Effector memory CD8-positive, alpha-beta T cell (primary cell): ENCODE measurements around the gene PRKCE.
A peak's percentile ranks its signal among the peaks of the same experiment; 100 is the strongest.

ENCODE experiments used
- ATAC-seq: fragments of 150-1000 bp; cut with Tn5 transposase; replicated peaks from 2 replicates; pipeline ENCODE4 v1.10.0; 2021; ENCODE audit warnings: mild to moderate bottlenecking, moderate library complexity
- DNase-seq, 3 experiments: peaks; one replicate each; pipeline ENCODE4 v3.0.0; 2021
- H3K27ac Mint-ChIP-seq, 2 donors: one replicate each; pipeline ENCODE4 v1.8.0; 2022; ENCODE audit warnings: mild to moderate bottlenecking in 2 of 2, mixed read lengths in 2 of 2, moderate library complexity in 2 of 2
- H3K27me3 Mint-ChIP-seq, 2 donors: one replicate each; pipeline ENCODE4 v1.8.0; 2022; ENCODE audit warnings: mixed read lengths in 2 of 2
- H3K36me3 Mint-ChIP-seq: one replicate; pipeline ENCODE4 v1.8.0; 2022; ENCODE audit warnings: mild to moderate bottlenecking, moderate library complexity, mixed read lengths; ENCODE audit not compliant: insufficient read depth
- H3K4me1 Mint-ChIP-seq, 2 donors: one replicate each; pipeline ENCODE4 v1.8.0; 2022; ENCODE audit warnings: low read depth in 2 of 2, mixed read lengths in 2 of 2
- H3K4me3 Mint-ChIP-seq, 2 donors: one replicate each; pipeline ENCODE4 v1.8.0; 2022; ENCODE audit warnings: mild to moderate bottlenecking in 2 of 2, mixed read lengths in 2 of 2, moderate library complexity in 2 of 2
- H3K9me3 Mint-ChIP-seq, 2 donors: one replicate each; pipeline ENCODE4 v1.8.0; 2022; ENCODE audit warnings: mixed read lengths in 2 of 2

Gene PRKCE

DNA sequence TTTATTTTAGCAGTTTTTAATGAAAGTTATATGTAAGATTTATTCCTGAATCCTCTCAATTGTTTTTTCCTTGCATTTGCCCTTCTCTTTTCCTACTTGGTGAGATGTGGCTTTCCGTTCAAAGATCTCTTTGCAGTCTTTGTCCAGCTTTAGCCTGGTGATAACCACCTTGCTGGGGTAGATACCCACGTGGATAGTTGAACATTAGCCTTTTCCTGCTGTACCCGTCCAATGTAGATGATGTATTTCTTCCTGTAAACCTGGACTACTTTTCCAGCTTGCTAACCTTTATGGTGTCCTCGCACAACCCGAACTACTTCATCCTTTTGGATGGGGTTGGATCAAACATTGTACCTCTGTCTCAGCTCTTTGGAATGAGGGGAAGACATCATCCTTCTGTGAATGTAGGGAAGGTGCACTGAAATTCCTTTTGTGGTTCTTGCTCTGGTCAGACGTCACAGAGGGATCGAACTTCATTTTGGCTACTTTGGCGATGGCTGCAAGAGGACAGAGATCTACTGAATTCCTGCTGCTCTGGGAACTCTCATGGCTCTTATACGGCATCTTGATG lies 352.5 kb downstream of the PRKCE start:
- ATAC-seq: no peak
- no peak for DNase-seq
- Mint-ChIP-seq H3K27ac (no peak overlapping the region), H3K9me3 (no peaks in the 10 kb centered on the region), H3K4me1 (no peaks in the 10 kb centered on the region), H3K27me3 (no peaks in the 10 kb centered on the region), H3K36me3 (peaks cover 9% of the 10 kb centered on the region), H3K4me3 (no peak overlapping the region)

- DNase-seq: no peak
- Mint-ChIP-seq H3K27me3 (no peaks in the 10 kb centered on the region), H3K4me3 (no peak overlapping the region), H3K36me3 (peaks cover 9% of the 10 kb centered on the region), H3K27ac (no peak overlapping the region), H3K9me3 (no peaks in the 10 kb centered on the region), H3K4me1 (no peaks in the 10 kb centered on the region)
- no peak for ATAC-seq
Measured at GRCh38 chr2:46006473-46007025, 355.1 kb downstream of the PRKCE start.

GRCh38 chr2:46007412-46007811 lies 355.9 kb downstream of the PRKCE start:
- Mint-ChIP-seq H3K27ac (no peak overlapping the region), H3K4me1 (no peaks in the 10 kb centered on the region), H3K9me3 (no peaks in the 10 kb centered on the region), H3K36me3 (peaks cover 13% of the 10 kb centered on the region), H3K27me3 (no peaks in the 10 kb centered on the region), H3K4me3 (no peak overlapping the region)
- ATAC-seq: no peak
- no peak for DNase-seq

DNA sequence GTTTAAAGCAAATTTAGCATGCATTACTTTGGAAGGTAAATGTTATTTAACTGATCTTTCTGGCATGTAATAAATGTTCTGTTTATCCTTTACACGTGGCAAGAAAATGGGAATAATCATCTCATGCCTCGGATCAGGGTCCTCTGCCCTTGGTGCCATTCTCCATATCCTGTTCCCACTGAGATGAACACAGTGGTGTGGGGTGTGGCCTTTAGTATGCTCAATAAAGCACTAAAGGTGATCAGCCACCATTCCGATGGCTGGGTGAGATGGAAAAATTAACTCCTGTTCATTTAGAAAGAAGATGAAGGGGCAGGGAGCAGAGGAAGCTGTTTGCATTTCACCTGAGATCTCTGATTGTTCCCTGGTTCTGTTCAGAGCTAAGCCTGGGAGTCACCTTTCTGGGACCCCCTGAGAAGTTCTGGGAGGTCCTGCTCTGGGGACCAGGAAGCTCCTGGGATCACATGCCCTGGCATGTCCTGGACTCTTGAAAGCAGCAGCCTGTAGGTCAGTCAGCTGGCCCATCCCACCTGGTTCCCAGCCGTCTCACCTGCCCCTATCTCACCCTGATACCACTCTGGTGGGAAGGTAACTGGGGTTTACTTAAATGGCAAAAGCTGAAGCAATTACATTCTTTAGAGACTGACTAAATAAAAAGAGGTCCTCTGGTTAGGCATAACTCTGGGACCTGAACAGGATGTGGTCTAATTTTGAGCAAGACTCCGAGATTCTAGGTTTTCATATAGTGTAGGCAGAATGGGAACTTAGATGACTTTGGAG lies 356.8 kb downstream of the PRKCE start:
- H3K9me3 Mint-ChIP-seq: no peaks in the 10 kb centered on the region
- DNase-seq: no peak

GRCh38 chr2:46009315-46009714 lies 357.8 kb downstream of the PRKCE start:
- Mint-ChIP-seq H3K36me3 (peaks cover 13% of the 10 kb centered on the region), H3K4me1 (no peaks in the 10 kb centered on the region), H3K27me3 (no peaks in the 10 kb centered on the region), H3K4me3 (no peak overlapping the region), H3K27ac (no peak overlapping the region), H3K9me3 (no peaks in the 10 kb centered on the region)
- no peak for DNase-seq
- no peak for ATAC-seq

More for the DNA sequence above, 356.8 kb downstream of the PRKCE start:
- no peak overlapping the region for H3K27ac Mint-ChIP-seq
- H3K4me1 Mint-ChIP-seq: no peaks in the 10 kb centered on the region
- no peaks in the 10 kb centered on the region for H3K27me3 Mint-ChIP-seq
- no peak overlapping the region for H3K4me3 Mint-ChIP-seq
- ATAC-seq: no peak
- H3K36me3 Mint-ChIP-seq: peaks cover 13% of the 10 kb centered on the region

DNA sequence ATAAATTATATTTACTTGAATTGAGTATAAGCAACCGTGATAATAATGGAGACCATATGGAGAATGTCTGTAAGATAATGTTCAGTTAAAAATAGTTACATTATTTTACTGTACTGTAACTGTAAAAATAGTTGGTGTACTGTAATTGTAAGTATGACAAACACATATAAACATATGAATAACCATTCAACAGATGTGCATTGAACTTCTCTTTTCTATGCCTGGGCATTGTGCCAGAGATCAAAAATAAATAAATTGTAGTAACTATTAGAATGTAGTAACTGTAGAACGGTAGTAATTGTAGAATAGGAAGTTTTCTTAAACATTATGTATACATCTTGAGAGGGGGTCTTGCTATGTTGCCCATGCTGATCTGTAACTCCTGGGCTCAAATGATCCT lies 358.3 kb downstream of the PRKCE start:
- Mint-ChIP-seq H3K36me3 (peaks cover 16% of the 10 kb centered on the region), H3K4me1 (no peaks in the 10 kb centered on the region), H3K27me3 (no peaks in the 10 kb centered on the region), H3K27ac (no peak overlapping the region), H3K9me3 (no peaks in the 10 kb centered on the region), H3K4me3 (no peak overlapping the region)
- no peak for DNase-seq
- ATAC-seq: no peak

- Mint-ChIP-seq H3K27me3 (no peaks in the 10 kb centered on the region), H3K27ac (no peak overlapping the region), H3K4me1 (no peaks in the 10 kb centered on the region), H3K36me3 (peaks cover 16% of the 10 kb centered on the region), H3K4me3 (no peak overlapping the region), H3K9me3 (no peaks in the 10 kb centered on the region)
- ATAC-seq (no peak), DNase-seq (no peak)
Measured at GRCh38 chr2:46010223-46010924, 358.9 kb downstream of the PRKCE start.

DNA sequence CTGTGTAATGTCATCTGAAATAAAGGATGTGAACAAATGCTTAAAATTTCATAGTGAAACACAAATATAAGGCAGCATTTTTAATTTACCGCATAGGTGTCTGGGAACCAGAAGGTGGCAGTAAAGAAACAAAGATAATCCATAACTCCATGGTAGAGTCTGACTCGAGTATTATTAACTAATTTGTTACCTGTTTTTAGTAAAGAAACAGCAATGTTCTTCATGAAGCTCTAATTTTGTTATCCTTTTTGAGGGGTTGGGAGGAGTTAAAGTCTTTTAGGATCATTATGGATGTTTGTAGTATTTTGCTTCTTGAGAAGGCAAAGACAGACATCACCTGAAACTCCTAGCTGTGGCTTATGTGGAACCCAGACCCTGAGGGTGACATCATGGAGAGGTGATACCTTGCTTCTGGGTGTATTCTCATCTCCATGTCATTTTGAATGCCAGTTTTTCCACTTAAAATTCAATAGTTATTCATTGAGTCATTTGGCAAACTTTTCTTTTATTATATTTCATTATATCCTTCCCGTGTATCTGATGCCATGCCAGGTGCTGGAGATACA lies 359.5 kb downstream of the PRKCE start:
- Mint-ChIP-seq H3K9me3 (no peaks in the 10 kb centered on the region), H3K27ac (no peak overlapping the region), H3K36me3 (peaks cover 16% of the 10 kb centered on the region), H3K27me3 (no peaks in the 10 kb centered on the region), H3K4me3 (no peak overlapping the region), H3K4me1 (no peaks in the 10 kb centered on the region)
- DNase-seq: no peak
- no peak for ATAC-seq

DNA sequence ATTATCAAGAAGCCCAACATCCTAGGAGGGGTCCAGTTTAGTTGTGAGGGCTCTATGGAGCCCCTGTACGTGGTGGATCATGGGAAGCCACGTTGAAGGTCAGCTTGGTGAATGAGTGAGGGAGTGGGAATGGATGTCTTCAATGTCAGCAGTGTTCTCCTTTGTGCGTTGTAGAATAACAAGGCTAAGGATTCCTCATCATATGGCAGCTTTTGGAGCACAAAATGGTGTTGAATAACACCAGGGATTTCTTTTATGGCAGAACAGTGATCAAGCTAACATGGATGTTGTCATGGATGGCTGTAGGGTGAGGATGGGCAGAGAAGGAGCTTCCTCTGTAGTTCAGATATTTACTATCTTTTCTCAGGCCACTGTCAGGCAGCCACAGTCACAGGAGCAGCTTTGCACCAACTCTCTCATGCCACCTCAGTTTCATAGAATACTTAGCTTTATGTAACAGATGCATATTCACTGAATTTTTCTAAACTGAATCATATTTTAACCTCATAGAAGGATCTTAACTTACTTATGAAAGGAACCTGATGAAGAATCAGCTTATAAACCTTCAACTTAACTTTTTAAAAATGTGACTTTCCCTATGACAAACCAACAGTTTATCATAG lies 361.3 kb downstream of the PRKCE start:
- Mint-ChIP-seq H3K9me3 (no peaks in the 10 kb centered on the region), H3K4me3 (no peak overlapping the region), H3K4me1 (no peaks in the 10 kb centered on the region), H3K36me3 (peaks cover 7% of the 10 kb centered on the region), H3K27ac (peak overlapping the region in 1 of 2 donors; percentile 18), H3K27me3 (no peaks in the 10 kb centered on the region)
- DNase-seq: no peak
- ATAC-seq: no peak

DNA sequence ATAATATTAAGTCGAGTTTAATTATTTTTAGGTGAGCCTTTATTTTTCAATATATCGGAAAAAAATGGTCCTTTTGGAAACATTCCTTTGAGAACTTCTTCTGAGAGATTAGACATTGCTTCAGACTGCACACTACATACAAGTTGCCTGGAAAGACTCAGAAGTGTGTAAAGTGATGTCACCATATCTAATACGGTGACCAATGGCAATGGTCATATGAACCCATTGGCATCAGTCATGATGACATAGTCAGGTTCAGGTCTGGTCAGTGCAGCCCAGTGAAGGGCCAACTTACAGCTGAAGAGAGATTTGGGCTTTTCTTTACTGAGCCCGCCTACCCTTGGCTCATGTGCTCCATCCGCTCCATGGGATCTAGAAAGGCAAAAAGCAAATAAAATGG lies 362.3 kb downstream of the PRKCE start:
- Mint-ChIP-seq H3K4me1 (no peaks in the 10 kb centered on the region), H3K36me3 (peaks cover 10% of the 10 kb centered on the region), H3K9me3 (no peaks in the 10 kb centered on the region), H3K4me3 (no peak overlapping the region), H3K27ac (no peak overlapping the region), H3K27me3 (no peaks in the 10 kb centered on the region)
- no peak for ATAC-seq
- no peak for DNase-seq

DNA sequence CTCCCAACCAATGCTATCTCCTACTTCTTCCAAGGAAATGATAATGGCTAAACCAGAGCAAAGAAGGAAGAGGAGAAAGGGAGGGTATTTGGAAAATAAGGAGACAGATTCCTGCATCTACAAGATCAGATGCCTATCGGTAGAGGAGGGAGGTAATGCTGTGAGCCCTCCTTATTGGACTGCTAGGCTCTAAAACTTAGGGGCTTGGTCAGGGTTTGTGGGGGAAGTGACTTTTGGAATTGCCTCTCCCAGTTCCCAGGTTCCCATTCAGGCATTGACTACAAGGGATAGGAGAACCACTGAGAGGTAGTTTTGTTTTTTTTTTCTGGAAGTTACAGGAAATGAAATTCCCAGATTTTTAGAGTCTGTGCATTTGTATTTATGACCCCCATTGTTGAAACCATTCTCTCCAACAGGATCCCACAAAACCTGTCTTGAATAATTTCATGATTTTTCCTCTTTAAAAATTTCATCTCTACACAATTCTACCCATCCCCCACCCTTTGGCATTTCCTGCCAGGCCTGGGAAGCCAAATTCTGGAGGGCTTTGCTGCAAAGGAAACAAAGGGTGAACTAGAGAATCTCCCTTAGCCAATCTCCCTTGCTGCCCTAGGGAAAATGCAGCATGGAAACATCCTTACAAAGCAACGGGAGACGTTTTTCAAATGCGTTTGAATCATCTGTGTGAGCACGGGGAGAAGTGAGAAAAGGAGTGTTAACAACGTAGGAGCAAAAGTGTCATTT lies 363.6 kb downstream of the PRKCE start:
- H3K27ac Mint-ChIP-seq: no peak overlapping the region
- H3K4me3 Mint-ChIP-seq: no peak overlapping the region
- ATAC-seq (no peak), DNase-seq (no peak)
- H3K4me1 Mint-ChIP-seq: no peaks in the 10 kb centered on the region
- H3K9me3 Mint-ChIP-seq: no peaks in the 10 kb centered on the region
- H3K27me3 Mint-ChIP-seq: no peaks in the 10 kb centered on the region
- peaks cover 10% of the 10 kb centered on the region for H3K36me3 Mint-ChIP-seq

DNA sequence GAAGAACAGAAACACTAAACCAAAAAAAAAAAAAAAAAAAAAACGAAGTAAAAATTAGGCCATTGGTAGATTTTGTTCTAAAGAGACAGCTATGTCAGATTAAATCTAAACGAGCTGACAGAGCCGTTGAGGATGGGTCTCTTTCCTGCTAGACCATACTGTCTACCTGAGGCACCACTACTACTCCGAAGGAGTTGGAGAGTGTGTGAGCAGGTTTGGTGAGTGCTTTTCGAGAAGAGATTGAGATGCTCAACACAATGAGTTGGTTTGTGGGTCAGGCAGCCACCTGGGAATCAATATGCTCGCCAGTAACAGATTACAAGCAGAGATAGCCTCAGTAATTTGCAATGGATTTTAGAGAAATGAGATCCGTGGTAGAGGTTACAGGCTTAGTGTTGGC lies 364.2 kb downstream of the PRKCE start:
- ATAC-seq: no peak
- Mint-ChIP-seq H3K9me3 (no peaks in the 10 kb centered on the region), H3K27me3 (no peaks in the 10 kb centered on the region), H3K36me3 (peaks cover 10% of the 10 kb centered on the region), H3K4me1 (no peaks in the 10 kb centered on the region), H3K27ac (no peak overlapping the region), H3K4me3 (no peak overlapping the region)
- no peak for DNase-seq

- Mint-ChIP-seq H3K36me3 (peaks cover 10% of the 10 kb centered on the region), H3K4me1 (no peaks in the 10 kb centered on the region), H3K27ac (no peak overlapping the region), H3K27me3 (no peaks in the 10 kb centered on the region), H3K9me3 (no peaks in the 10 kb centered on the region), H3K4me3 (no peak overlapping the region)
- DNase-seq (no peak), ATAC-seq (no peak)
Measured at GRCh38 chr2:46016091-46016490, 364.6 kb downstream of the PRKCE start.
